Adrenal gland (tissue), 5 donors: Measurements from ENCODE around the gene SLC28A1.

Experiments used
- CTCF ChIP-seq, 6 experiments: fragments of 450-650 bp in 4 of 6; fragments of 200-600 bp in 2 of 6; sonication (generic) in 1 of 6; IDR thresholded peaks; 1 replicate in 5 of 6; 2 replicates in 1 of 6; pipeline versions ENCODE4 v1.5.1 to v1.8.0; 2016 to 2021; ENCODE audit warnings: antibody characterized with exemption in 6 of 6, mild to moderate bottlenecking in 2 of 6, moderate library complexity in 1 of 6
- POLR2A ChIP-seq, 2 donors: fragments of 450-650 bp; IDR thresholded peaks; one replicate each; pipeline ENCODE4 v1.6.1; 2017; ENCODE audit warnings: antibody characterized with exemption in 2 of 2, mild to moderate bottlenecking in 2 of 2, moderate library complexity in 1 of 2
- donor health status: DM: no; HTN: no; CAD: no.

DNA sequence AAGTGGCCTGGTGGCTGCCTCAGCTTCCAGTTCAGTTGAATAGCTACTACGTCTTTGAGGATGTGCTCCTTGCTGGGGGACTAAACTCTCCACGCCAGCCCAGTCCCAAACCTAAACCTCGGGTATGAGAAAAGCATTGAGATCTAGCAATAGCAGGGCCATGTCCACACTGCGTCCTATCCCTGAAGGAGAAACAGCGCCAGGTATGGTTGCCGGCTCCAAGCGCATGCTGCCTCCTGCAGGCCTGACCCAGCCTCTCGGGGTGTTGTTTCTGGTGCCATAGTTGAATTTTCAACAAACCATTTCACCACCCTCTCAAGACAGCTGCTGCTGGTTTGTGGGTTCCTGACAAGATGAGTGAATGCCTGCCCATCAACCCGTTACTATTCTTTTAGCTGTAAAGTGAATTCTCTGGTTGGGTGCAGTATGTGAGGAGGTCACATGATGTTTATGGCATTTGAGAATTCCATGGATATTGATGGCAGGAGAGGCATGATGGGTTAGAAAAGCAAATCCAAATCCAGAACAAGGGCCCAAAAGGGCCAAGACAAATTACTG is 13.0 kb upstream of the SLC28A1 start:
- TF ChIP-seq CTCF (IDR thresholded peaks at IDR 0.05) (no peak), POLR2A (IDR thresholded peaks at IDR 0.05) (no peak)
